HG02981 (cell line): ENCODE measurements around the gene NT5M.
"Not testable (repeated sequence)": the region's sequence is repeated elsewhere in the genome, so short reads cannot be mapped to it uniquely, and the experiment has no call there.

ENCODE experiments used
- ATAC-seq: cut with Tn5 transposase; IDR thresholded peaks from one replicate; pipeline ENCODE4 v1.9.1; 2021; ENCODE audit warnings: mild to moderate bottlenecking, moderate library complexity; ENCODE audit not compliant: unreplicated experiment

Gene NT5M

GRCh38 chr17:17301659-17302058 lies 1.5 kb upstream of the NT5M start:
- ATAC-seq = not testable (repeated sequence)

- no peak for ATAC-seq
Observed at GRCh38 chr17:17303847-17304490, 796 bp downstream of the NT5M start.

GRCh38 chr17:17304521-17304985 lies 1.4 kb downstream of the NT5M start:
- no peak for ATAC-seq

- ATAC-seq = peak; percentile 82
Observed at GRCh38 chr17:17305281-17305801, 2.2 kb downstream of the NT5M start.

- ATAC-seq = no peak
Observed at GRCh38 chr17:17309356-17309755, 6.2 kb downstream of the NT5M start.

GRCh38 chr17:17313350-17313991 lies 10.3 kb downstream of the NT5M start:
- ATAC-seq = peak; percentile 53

GRCh38 chr17:17314501-17315071 lies 11.4 kb downstream of the NT5M start:
- ATAC-seq = no peak

GRCh38 chr17:17315142-17315821 lies 12.1 kb downstream of the NT5M start:
- no peak for ATAC-seq

- no peak for ATAC-seq
Observed at GRCh38 chr17:17320188-17320910, 17.2 kb downstream of the NT5M start.

- no peak for ATAC-seq
Observed at GRCh38 chr17:17320911-17321220, 17.7 kb downstream of the NT5M start.

- ATAC-seq = no peak
Observed at GRCh38 chr17:17321356-17322025, 18.3 kb downstream of the NT5M start.

GRCh38 chr17:17322516-17323510 lies 19.6 kb downstream of the NT5M start:
- ATAC-seq = no peak

- ATAC-seq = no peak
Observed at GRCh38 chr17:17324616-17325015, 21.4 kb downstream of the NT5M start.

GRCh38 chr17:17325228-17325627 lies 22.1 kb downstream of the NT5M start:
- ATAC-seq = no peak

- ATAC-seq = no peak
Observed at GRCh38 chr17:17325816-17326215, 22.6 kb downstream of the NT5M start.

- no peak for ATAC-seq
Observed at GRCh38 chr17:17326275-17326875, 23.2 kb downstream of the NT5M start.

GRCh38 chr17:17328251-17328650 lies 25.1 kb downstream of the NT5M start:
- no peak for ATAC-seq

GRCh38 chr17:17341452-17341851 lies 38.3 kb downstream of the NT5M start:
- no peak for ATAC-seq
